CD8-positive, alpha-beta memory T cell (primary cell): Measurements from ENCODE around the gene DLX3. TPM values are rescaled to one million over a fixed set of nuclear protein-coding genes. Genes with fewer than 3 reads are reported as not detected.
A peak's percentile ranks its signal among the peaks of the same experiment; 100 is the strongest.

Experiments
- CTCF ChIA-PET: fragments of 350-600 bp; sonication (Branson Sonifier 250); formaldehyde crosslinking; loops from one replicate; lab custom pipeline; 2021; ENCODE audit warnings: antibody characterized with exemption; lab: Charles Lee
- POLR2A ChIA-PET: fragments of 350-600 bp; sonication (Branson Sonifier 250); formaldehyde crosslinking; loops from one replicate; lab custom pipeline; 2021; ENCODE audit warnings: antibody characterized with exemption; lab: Charles Lee
- DNase-seq, 5 donors: peaks; one replicate each; pipeline versions ENCODE4 v3.0.0 to v3.0.0-alpha.2; 2020 to 2022; ENCODE audit warnings: mixed read lengths in 1 of 5
- H3K27ac ChIP-seq: one replicate; pipeline ENCODE4 v1.7.0; 2013; ENCODE audit warnings: low read depth, mild to moderate bottlenecking, low read length, moderate library complexity
- H3K27me3 ChIP-seq: 2 replicates; pipeline ENCODE4 v1.7.0; 2013; ENCODE audit warnings: low read length, mild to moderate bottlenecking; ENCODE audit not compliant: insufficient read depth, poor library complexity, severe bottlenecking
- H3K36me3 ChIP-seq: 2 replicates; pipeline ENCODE4 v1.7.0; 2013; ENCODE audit warnings: mild to moderate bottlenecking, low read length, moderate library complexity; ENCODE audit not compliant: insufficient read depth
- H3K4me1 ChIP-seq: 2 replicates; pipeline ENCODE4 v1.7.0; 2013; ENCODE audit warnings: mild to moderate bottlenecking, low read length, moderate library complexity; ENCODE audit not compliant: insufficient read depth
- H3K4me3 ChIP-seq: 2 replicates; pipeline ENCODE4 v1.7.0; 2013; ENCODE audit warnings: mild to moderate bottlenecking, low read length
- H3K9me3 ChIP-seq: 2 replicates; pipeline ENCODE4 v1.7.0; 2013; ENCODE audit warnings: mild to moderate bottlenecking, low read length
- H3K27ac Mint-ChIP-seq, 8 donors: one replicate each; pipeline ENCODE4 v1.8.0; 2020 to 2021; ENCODE audit warnings: mixed read lengths in 8 of 8, mild to moderate bottlenecking in 6 of 8, inconsistent platforms in 3 of 8, moderate library complexity in 3 of 8
- H3K27me3 Mint-ChIP-seq, 2 donors: one replicate each; pipeline ENCODE4 v1.8.0; 2020 to 2021; ENCODE audit warnings: mixed read lengths in 2 of 2, mild to moderate bottlenecking in 1 of 2, moderate library complexity in 1 of 2
- H3K36me3 Mint-ChIP-seq, 3 donors: one replicate each; pipeline ENCODE4 v1.8.0; 2020 to 2021; ENCODE audit warnings: mixed read lengths in 3 of 3, inconsistent platforms in 1 of 3, mild to moderate bottlenecking in 1 of 3
- H3K4me1 Mint-ChIP-seq, 3 donors: one replicate each; pipeline ENCODE4 v1.8.0; 2020 to 2021; ENCODE audit warnings: mixed read lengths in 3 of 3, inconsistent platforms in 1 of 3, mild to moderate bottlenecking in 1 of 3
- H3K4me3 Mint-ChIP-seq, 7 donors: one replicate each; pipeline ENCODE4 v1.8.0; 2020 to 2021; ENCODE audit warnings: mixed read lengths in 7 of 7, mild to moderate bottlenecking in 6 of 7, moderate library complexity in 4 of 7, inconsistent platforms in 2 of 7
- H3K9me3 Mint-ChIP-seq, 5 donors: one replicate each; pipeline ENCODE4 v1.8.0; 2020 to 2022; ENCODE audit warnings: mixed read lengths in 5 of 5, mild to moderate bottlenecking in 3 of 5, moderate library complexity in 2 of 5, inconsistent platforms in 1 of 5
- polyA plus RNA-seq: library from polyadenylated mRNA; unstranded; fragments of 300-500 nt; fragmentation: Illumina TruSeq; gene quantifications from one replicate; pipeline ENCODE4 v1.2.3, GENCODE V29; 2021
- total RNA-seq, 2 experiments: library from RNA; stranded (reverse); gene quantifications; one replicate each; pipeline ENCODE4 v1.2.3, GENCODE V29; 2021

The DLX3 gene
- total and polyA plus RNA-seq, 3 experiments from 2014 or later = 0.15 TPM; not detected in 2

DNA sequence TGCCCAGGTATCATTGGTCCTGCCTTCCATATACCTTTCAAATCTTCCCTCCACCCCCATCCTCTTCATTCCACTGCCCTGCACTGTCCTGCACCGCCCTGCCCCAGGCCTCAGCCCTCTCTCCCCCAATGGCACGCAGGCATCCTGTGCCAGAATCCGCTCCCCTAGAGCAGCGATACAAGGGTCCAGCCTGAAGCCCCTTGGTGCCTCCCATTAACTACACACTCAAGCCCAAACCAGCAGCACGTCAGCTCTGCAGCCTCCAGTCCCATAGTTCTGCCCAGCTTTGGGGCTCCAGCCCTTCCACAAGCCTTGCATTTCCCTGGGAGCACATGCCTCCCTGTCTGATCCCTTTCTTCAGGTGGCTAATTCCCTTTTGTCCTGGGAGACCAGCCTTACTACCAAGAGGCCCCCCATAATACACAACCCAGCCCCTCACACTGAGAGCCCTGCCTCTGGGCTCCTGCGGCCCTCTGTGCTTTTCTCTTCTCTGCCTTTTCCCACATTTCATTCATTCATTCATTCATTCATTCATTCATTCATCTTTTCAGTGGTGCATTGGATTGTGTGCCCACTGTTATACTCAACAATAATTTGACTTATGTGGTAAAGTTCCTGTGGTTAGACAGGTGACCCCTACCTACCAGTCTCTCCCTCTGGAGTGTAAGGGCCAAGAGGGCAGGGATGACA, 26.8 kb upstream of the DLX3 start:
- no peak for DNase-seq
- no peaks in the 10 kb centered on the region for H3K27me3 ChIP-seq
- Mint-ChIP-seq H3K27ac (peak overlapping the region in 1 of 8 donors; percentile 53), H3K4me1 (peaks cover under 1 to 3% (median 2%) of the 10 kb centered on the region in 3 donors), H3K9me3 (no peaks in the 10 kb centered on the region), H3K36me3 (no peaks in the 10 kb centered on the region), H3K27me3 (peaks cover 15 to 23% of the 10 kb centered on the region in 2 donors), H3K4me3 (no peak overlapping the region)
- H3K9me3 ChIP-seq = peaks cover 11% of the 10 kb centered on the region
- CTCF ChIA-PET = interaction anchor here (1.0 to 2.3 kb wide), 2 partner anchors 8 to 73 kb away, joined by 3 to 8 read pairs; no protein-coding TSS in a partner anchor
- no peaks in the 10 kb centered on the region for H3K36me3 ChIP-seq
- no peaks in the 10 kb centered on the region for H3K4me1 ChIP-seq
- POLR2A ChIA-PET = no interaction called here
- no peak overlapping the region for H3K27ac ChIP-seq
- H3K4me3 ChIP-seq = no peak overlapping the region

DNA sequence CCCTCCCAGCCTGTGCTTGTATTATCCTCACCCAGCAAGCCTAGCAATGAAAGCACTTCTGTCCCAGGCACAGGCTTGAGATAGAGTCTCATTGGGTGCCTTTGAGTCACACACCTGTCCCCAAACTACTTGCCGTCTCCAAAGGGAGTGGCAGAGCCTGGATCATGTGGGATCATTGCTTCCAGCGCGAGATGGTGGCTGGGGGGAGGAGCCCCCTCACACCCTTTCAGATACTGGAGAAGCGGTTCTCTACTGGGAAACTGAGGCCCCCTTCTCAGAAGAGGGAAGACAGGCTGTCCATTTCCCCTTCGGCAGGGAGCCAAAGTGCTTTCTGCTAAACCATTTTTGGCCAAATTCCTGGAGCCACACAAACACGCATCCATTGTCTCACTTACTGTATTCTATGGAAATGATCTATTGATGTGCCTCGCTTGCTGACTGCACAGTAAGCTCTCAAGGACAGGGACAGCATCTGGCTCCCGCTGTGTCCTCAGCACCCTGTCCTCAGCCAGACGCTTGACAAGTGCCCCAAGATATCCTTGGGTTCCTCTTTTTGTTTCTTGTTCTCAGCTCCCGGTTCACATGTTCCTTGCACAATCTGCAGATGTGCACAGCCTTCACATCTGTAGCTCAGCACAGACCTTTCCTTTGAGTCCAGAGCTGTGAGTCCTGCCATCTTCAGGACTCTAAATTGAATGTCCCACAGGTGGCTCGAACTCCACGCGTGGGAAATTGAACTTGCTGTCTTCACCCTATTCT, 26.0 kb upstream of the DLX3 start:
- H3K27me3 Mint-ChIP-seq = peaks cover 13 to 26% of the 10 kb centered on the region in 2 donors
- no peak overlapping the region for H3K27ac Mint-ChIP-seq
- H3K36me3 ChIP-seq = no peaks in the 10 kb centered on the region
- no peaks in the 10 kb centered on the region for H3K9me3 Mint-ChIP-seq
- no peaks in the 10 kb centered on the region for H3K4me1 Mint-ChIP-seq
- POLR2A ChIA-PET = no interaction called here
- H3K4me1 ChIP-seq = no peaks in the 10 kb centered on the region
- peaks cover 11% of the 10 kb centered on the region for H3K9me3 ChIP-seq
- H3K27me3 ChIP-seq = no peaks in the 10 kb centered on the region
- DNase-seq = no peak
- no peak overlapping the region for H3K4me3 Mint-ChIP-seq
- no peak overlapping the region for H3K27ac ChIP-seq
- CTCF ChIA-PET = interaction anchor here (2.3 kb wide), 1 partner anchor 73 kb away, joined by 8 read pairs; no protein-coding TSS in a partner anchor
- no peak overlapping the region for H3K4me3 ChIP-seq
- H3K36me3 Mint-ChIP-seq = no peaks in the 10 kb centered on the region

DNA sequence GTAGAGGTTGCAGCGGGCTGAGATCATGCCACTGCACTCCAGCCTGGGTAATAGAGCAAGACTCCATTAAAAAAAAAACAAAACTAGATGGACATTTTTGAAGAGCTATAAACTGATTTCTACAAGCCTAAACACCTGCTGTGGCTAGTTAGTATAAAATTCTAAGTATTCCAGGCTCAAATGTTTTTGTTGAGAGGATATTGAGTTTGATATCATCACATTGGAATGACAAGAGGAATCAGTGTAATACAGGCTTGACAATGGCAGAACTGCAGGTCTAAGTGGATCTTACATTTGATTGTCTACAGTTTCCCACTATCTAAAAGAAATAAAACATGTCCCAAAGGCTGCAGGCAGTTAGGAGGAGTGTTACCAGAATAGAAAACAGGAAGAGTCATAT, 23.9 kb upstream of the DLX3 start:
- H3K27me3 ChIP-seq = no peaks in the 10 kb centered on the region
- Mint-ChIP-seq H3K27ac (no peak overlapping the region), H3K9me3 (peaks cover 0 to 15% (median 13%) of the 10 kb centered on the region in 5 donors), H3K4me3 (no peak overlapping the region), H3K4me1 (no peaks in the 10 kb centered on the region), H3K36me3 (peaks cover 0 to 10% (median 1%) of the 10 kb centered on the region in 3 donors), H3K27me3 (peaks cover 16 to 40% of the 10 kb centered on the region in 2 donors)
- H3K4me1 ChIP-seq = no peaks in the 10 kb centered on the region
- no peak overlapping the region for H3K27ac ChIP-seq
- ChIA-PET POLR2A (interaction anchor here (0.6 kb wide), 1 partner anchor 698 kb away, joined by 6 read pairs; no protein-coding TSS in a partner anchor), CTCF (interaction anchor here (1.4 kb wide), 1 partner anchor 75 kb away, joined by 3 read pairs; no protein-coding TSS in a partner anchor)
- H3K36me3 ChIP-seq = no peaks in the 10 kb centered on the region
- no peak for DNase-seq
- H3K4me3 ChIP-seq = no peak overlapping the region
- peaks cover 3% of the 10 kb centered on the region for H3K9me3 ChIP-seq

DNA sequence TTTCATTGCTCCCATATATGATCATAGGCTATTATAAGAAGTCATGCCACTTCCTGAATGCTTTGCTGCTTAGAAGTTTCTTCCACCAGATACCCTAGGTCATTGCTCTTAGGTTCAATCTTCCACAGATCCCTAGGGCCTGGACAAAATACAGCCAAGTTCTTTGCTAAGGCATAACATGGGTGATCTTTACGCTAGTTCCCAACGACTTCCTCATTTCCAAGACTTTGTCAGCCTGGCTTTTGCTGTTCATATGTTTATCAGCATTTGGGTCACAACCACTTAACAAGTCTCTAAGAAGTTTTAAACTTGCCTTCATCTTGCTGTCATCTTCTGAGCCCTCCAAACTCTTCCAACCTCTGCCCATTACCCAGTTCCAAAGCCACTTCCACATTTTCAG, 20.1 kb upstream of the DLX3 start:
- Histone ChIP-seq H3K36me3 (no peaks in the 10 kb centered on the region), H3K4me1 (no peaks in the 10 kb centered on the region), H3K4me3 (no peak overlapping the region), H3K27me3 (no peaks in the 10 kb centered on the region), H3K9me3 (no peaks in the 10 kb centered on the region), H3K27ac (no peak overlapping the region)
- H3K27ac Mint-ChIP-seq = no peak overlapping the region
- POLR2A ChIA-PET = no interaction called here
- peaks cover 0 to 25% (median 2%) of the 10 kb centered on the region in 3 donors for H3K36me3 Mint-ChIP-seq
- DNase-seq = no peak
- H3K9me3 Mint-ChIP-seq = peaks cover 13 to 42% (median 39%) of the 10 kb centered on the region in 5 donors
- H3K4me3 Mint-ChIP-seq = peak overlapping the region in 1 of 7 donors; percentile 19
- H3K27me3 Mint-ChIP-seq = peaks cover 23 to 55% of the 10 kb centered on the region in 2 donors
- CTCF ChIA-PET = interaction anchor here (1.0 kb wide), 1 partner anchor 79 kb away, joined by 3 read pairs; no protein-coding TSS in a partner anchor
- no peaks in the 10 kb centered on the region for H3K4me1 Mint-ChIP-seq

DNA sequence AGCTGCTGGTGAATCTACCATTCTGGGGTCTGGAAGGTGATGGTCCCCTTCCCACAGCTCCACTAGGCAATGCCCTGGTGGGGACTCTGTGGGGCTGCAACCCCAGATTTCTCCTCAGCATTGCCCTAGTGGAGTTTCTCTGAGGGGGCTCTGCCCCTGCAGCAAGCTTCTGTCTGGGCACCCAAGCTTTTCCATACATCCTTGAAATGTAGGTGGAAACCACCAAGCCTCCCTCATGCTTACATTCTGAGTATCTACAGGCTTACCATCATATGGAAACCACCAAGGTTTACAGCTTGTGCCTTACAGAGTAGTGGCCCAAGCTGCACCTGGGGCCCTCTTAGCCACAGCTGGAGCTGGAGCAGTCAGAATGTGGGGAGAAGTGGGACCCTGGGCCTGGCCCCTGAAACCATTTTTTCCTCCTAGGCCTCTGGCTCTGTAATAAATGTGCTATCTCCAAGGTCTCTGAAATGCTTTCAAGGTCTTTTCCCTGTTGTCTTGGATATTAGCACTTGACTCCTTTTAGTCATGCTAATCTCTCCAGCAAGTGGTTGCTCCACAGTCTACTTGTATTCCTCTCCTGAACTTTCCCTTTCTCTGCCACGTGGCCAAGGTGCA, 19.6 kb upstream of the DLX3 start:
- peaks cover 13 to 48% (median 43%) of the 10 kb centered on the region in 5 donors for H3K9me3 Mint-ChIP-seq
- no peak overlapping the region for H3K4me3 Mint-ChIP-seq
- DNase-seq = no peak
- peaks cover 0 to 25% (median 2%) of the 10 kb centered on the region in 3 donors for H3K36me3 Mint-ChIP-seq
- Histone ChIP-seq H3K4me1 (no peaks in the 10 kb centered on the region), H3K36me3 (no peaks in the 10 kb centered on the region), H3K27me3 (no peaks in the 10 kb centered on the region), H3K27ac (no peak overlapping the region), H3K4me3 (no peak overlapping the region), H3K9me3 (no peaks in the 10 kb centered on the region)
- ChIA-PET CTCF (interaction anchor here (0.8 to 1.3 kb wide), 4 partner anchors 8 to 79 kb away, joined by 3 read pairs; no protein-coding TSS in a partner anchor), POLR2A (no interaction called here)
- no peak overlapping the region for H3K27ac Mint-ChIP-seq
- no peaks in the 10 kb centered on the region for H3K4me1 Mint-ChIP-seq
- peaks cover 26 to 57% of the 10 kb centered on the region in 2 donors for H3K27me3 Mint-ChIP-seq

DNA sequence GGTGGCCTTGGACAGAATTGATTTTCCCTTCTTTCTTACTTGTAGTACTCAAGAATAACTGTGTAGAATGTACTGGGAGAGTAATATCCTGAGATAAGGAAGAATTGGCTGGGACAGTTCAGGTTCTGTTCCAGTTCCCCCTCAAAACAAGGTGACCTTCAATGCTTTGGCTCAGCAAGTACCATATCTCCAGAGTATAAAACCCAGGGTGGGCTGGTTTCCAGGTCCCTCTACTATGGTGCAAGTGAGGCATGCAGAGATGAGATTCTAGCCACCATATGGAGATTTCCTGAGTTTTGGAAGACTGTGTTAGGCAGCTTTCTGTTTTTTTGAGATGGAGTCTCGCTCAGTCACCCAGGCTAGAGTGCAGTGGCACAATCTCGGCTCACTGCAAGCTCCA, 18.1 kb upstream of the DLX3 start:
- H3K9me3 Mint-ChIP-seq = peaks cover 13 to 57% (median 48%) of the 10 kb centered on the region in 5 donors
- H3K27me3 Mint-ChIP-seq = peaks cover 32 to 59% of the 10 kb centered on the region in 2 donors
- H3K4me3 Mint-ChIP-seq = no peak overlapping the region
- ChIA-PET CTCF (no interaction called here), POLR2A (no interaction called here)
- H3K36me3 Mint-ChIP-seq = peaks cover 0 to 25% (median 2%) of the 10 kb centered on the region in 3 donors
- no peaks in the 10 kb centered on the region for H3K4me1 ChIP-seq
- H3K27ac ChIP-seq = no peak overlapping the region
- no peaks in the 10 kb centered on the region for H3K36me3 ChIP-seq
- H3K9me3 ChIP-seq = no peaks in the 10 kb centered on the region
- no peaks in the 10 kb centered on the region for H3K4me1 Mint-ChIP-seq
- H3K27ac Mint-ChIP-seq = no peak overlapping the region
- no peak for DNase-seq
- no peak overlapping the region for H3K4me3 ChIP-seq
- H3K27me3 ChIP-seq = no peaks in the 10 kb centered on the region

DNA sequence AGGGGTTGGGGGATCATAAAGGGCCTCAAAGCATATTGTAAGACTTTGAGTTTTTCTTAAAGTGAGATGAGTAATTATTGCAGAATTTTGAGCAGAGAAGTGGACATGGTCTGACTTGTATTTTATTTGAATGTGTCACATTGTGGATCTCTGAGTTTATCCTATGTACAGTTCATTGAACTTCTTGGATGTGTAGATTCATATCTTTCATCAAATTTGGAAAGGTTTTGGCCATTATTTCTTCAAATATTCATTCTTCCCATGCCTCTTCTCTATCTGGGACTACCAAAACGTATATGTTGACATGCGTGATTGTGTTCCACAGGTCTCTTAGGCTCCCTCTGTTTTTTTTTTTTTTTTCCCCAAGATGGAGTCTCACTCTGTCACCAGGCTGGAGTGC, 14.3 kb upstream of the DLX3 start:
- H3K4me3 Mint-ChIP-seq = no peak overlapping the region
- no peaks in the 10 kb centered on the region for H3K36me3 ChIP-seq
- H3K27me3 ChIP-seq = peaks cover 3% of the 10 kb centered on the region
- no peak for DNase-seq
- CTCF ChIA-PET = no interaction called here
- no peaks in the 10 kb centered on the region for H3K4me1 ChIP-seq
- peaks cover 32 to 54% of the 10 kb centered on the region in 2 donors for H3K27me3 Mint-ChIP-seq
- no peak overlapping the region for H3K4me3 ChIP-seq
- POLR2A ChIA-PET = no interaction called here
- peaks cover 0 to 17% (median 2%) of the 10 kb centered on the region in 3 donors for H3K36me3 Mint-ChIP-seq
- no peaks in the 10 kb centered on the region for H3K9me3 ChIP-seq
- no peak overlapping the region for H3K27ac ChIP-seq
- H3K9me3 Mint-ChIP-seq = peaks cover 13 to 45% (median 39%) of the 10 kb centered on the region in 5 donors
- H3K27ac Mint-ChIP-seq = peak overlapping the region in 1 of 8 donors; percentile 38
- no peaks in the 10 kb centered on the region for H3K4me1 Mint-ChIP-seq
